Measurements from ENCODE around the gene FITM1.

FITM1 gene

GRCh38 chr14:24150061-24150460 lies 19.6 kb downstream of the FITM1 start:
- Histone ChIP-seq H3K9me2 (replicated peaks; ENCODE audit: insufficient read depth, low read length) (no peaks in the 10 kb centered on the region), H3K9me3 (replicated peaks; ENCODE audit: insufficient read depth, low read length) (no peaks in the 10 kb centered on the region), H4K20me1 (ENCODE audit: insufficient read depth, low read length) (no peaks in the 10 kb centered on the region), H3K27me3 (replicated peaks; ENCODE audit: insufficient read depth, low read length) (no peaks in the 10 kb centered on the region), H3K9ac (ENCODE audit: low read length) (no peak overlapping the region), H3K4me2 (ENCODE audit: low read depth, low read length) (no peak overlapping the region), H3K4me3 (ENCODE audit: low read length) (no peak overlapping the region), H2AFZ (ENCODE audit: low read length) (no peak overlapping the region), H3K4me1 (ENCODE audit: low read length) (peaks cover 11% of the 10 kb centered on the region), H3K27ac (ENCODE audit: low read length) (no peak overlapping the region), H3K36me3 (replicated peaks; ENCODE audit: insufficient read depth, low read length) (no peaks in the 10 kb centered on the region), H3F3A (ENCODE audit: insufficient read depth, low read length) (peaks cover 5% of the 10 kb centered on the region; the same call in 1 of the 2 replicates), H3K79me2 (ENCODE audit: low read length) (peaks cover 33% of the 10 kb centered on the region)
- TF ChIP-seq EZH2phosphoT487 (IDR thresholded peaks at IDR 0.05; ENCODE audit: low read length), result no peak
- TF ChIP-seq EZH2 (optimal IDR thresholded peaks at IDR 0.05; ENCODE audit: low read depth, low read length), result no peak
- TF ChIP-seq CTCF (IDR thresholded peaks at IDR 0.05; ENCODE audit: low read length), result no peak
- no peak for DNase-seq

- Histone ChIP-seq H3F3A (ENCODE audit: insufficient read depth, low read length) (peaks cover 5% of the 10 kb centered on the region; the same call in 1 of the 2 replicates), H4K20me1 (ENCODE audit: insufficient read depth, low read length) (no peaks in the 10 kb centered on the region), H3K4me1 (ENCODE audit: low read length) (peaks cover 8% of the 10 kb centered on the region), H3K4me3 (ENCODE audit: low read length) (no peak overlapping the region), H3K36me3 (replicated peaks; ENCODE audit: insufficient read depth, low read length) (no peaks in the 10 kb centered on the region), H3K27me3 (replicated peaks; ENCODE audit: insufficient read depth, low read length) (no peaks in the 10 kb centered on the region), H2AFZ (ENCODE audit: low read length) (no peak overlapping the region), H3K27ac (ENCODE audit: low read length) (no peak overlapping the region), H3K9me3 (replicated peaks; ENCODE audit: insufficient read depth, low read length) (no peaks in the 10 kb centered on the region), H3K9me2 (replicated peaks; ENCODE audit: insufficient read depth, low read length) (no peaks in the 10 kb centered on the region), H3K4me2 (ENCODE audit: low read depth, low read length) (no peak overlapping the region), H3K9ac (ENCODE audit: low read length) (no peak overlapping the region), H3K79me2 (ENCODE audit: low read length) (peaks cover 28% of the 10 kb centered on the region)
- TF ChIP-seq EZH2 (optimal IDR thresholded peaks at IDR 0.05; ENCODE audit: low read depth, low read length) (no peak), EZH2phosphoT487 (IDR thresholded peaks at IDR 0.05; ENCODE audit: low read length) (no peak), CTCF (IDR thresholded peaks at IDR 0.05; ENCODE audit: low read length) (no peak)
- DNase-seq, result no peak
Observed at GRCh38 chr14:24150567-24150966, 20.1 kb downstream of the FITM1 start.

- H3K9ac ChIP-seq (ENCODE audit: low read length), result no peak overlapping the region
- H4K20me1 ChIP-seq (ENCODE audit: insufficient read depth, low read length), result no peaks in the 10 kb centered on the region
- no peaks in the 10 kb centered on the region for H3K36me3 ChIP-seq (replicated peaks; ENCODE audit: insufficient read depth, low read length)
- H2AFZ ChIP-seq (ENCODE audit: low read length), result no peak overlapping the region
- peaks cover 7% of the 10 kb centered on the region for H3K4me1 ChIP-seq (ENCODE audit: low read length)
- TF ChIP-seq EZH2 (optimal IDR thresholded peaks at IDR 0.05; ENCODE audit: low read depth, low read length) (no peak), EZH2phosphoT487 (IDR thresholded peaks at IDR 0.05; ENCODE audit: low read length) (no peak), CTCF (IDR thresholded peaks at IDR 0.05; ENCODE audit: low read length) (no peak)
- peaks cover 5% of the 10 kb centered on the region; the same call in 1 of the 2 replicates for H3F3A ChIP-seq (ENCODE audit: insufficient read depth, low read length)
- no peak overlapping the region for H3K27ac ChIP-seq (ENCODE audit: low read length)
- no peak overlapping the region for H3K4me3 ChIP-seq (ENCODE audit: low read length)
- no peak overlapping the region for H3K4me2 ChIP-seq (ENCODE audit: low read depth, low read length)
- H3K9me3 ChIP-seq (replicated peaks; ENCODE audit: insufficient read depth, low read length), result no peaks in the 10 kb centered on the region
- DNase-seq, result no peak
- peaks cover 24% of the 10 kb centered on the region for H3K79me2 ChIP-seq (ENCODE audit: low read length)
- H3K9me2 ChIP-seq (replicated peaks; ENCODE audit: insufficient read depth, low read length), result no peaks in the 10 kb centered on the region
- H3K27me3 ChIP-seq (replicated peaks; ENCODE audit: insufficient read depth, low read length), result no peaks in the 10 kb centered on the region
Observed at GRCh38 chr14:24150993-24151392, 20.5 kb downstream of the FITM1 start.
